Measurements from ENCODE around the gene ERI3.

The ERI3 gene

GRCh38 chr1:44359234-44359935 lies 4.3 kb upstream of the ERI3 start:
- no peak for DNase-seq (ENCODE audit: low spot score in 2 of 2)
- Mint-ChIP-seq H3K27me3 (peaks cover 2% of the 10 kb centered on the region), H3K9me3 (no peaks in the 10 kb centered on the region), H3K4me3 (no peak overlapping the region), H3K27ac (no peak overlapping the region), H3K4me1 (peaks cover 13% of the 10 kb centered on the region), H3K36me3 (no peaks in the 10 kb centered on the region)
- no peak for ATAC-seq (ENCODE audit: low read depth)

- Mint-ChIP-seq H3K36me3 (no peaks in the 10 kb centered on the region), H3K4me3 (no peak overlapping the region), H3K27me3 (no peaks in the 10 kb centered on the region), H3K9me3 (no peaks in the 10 kb centered on the region), H3K27ac (no peak overlapping the region), H3K4me1 (peaks cover 17% of the 10 kb centered on the region)
- DNase-seq (ENCODE audit: low spot score in 2 of 2): no peak
- no peak for ATAC-seq (ENCODE audit: low read depth)
Observed at GRCh38 chr1:44357710-44358109, 2.7 kb upstream of the ERI3 start.

DNA sequence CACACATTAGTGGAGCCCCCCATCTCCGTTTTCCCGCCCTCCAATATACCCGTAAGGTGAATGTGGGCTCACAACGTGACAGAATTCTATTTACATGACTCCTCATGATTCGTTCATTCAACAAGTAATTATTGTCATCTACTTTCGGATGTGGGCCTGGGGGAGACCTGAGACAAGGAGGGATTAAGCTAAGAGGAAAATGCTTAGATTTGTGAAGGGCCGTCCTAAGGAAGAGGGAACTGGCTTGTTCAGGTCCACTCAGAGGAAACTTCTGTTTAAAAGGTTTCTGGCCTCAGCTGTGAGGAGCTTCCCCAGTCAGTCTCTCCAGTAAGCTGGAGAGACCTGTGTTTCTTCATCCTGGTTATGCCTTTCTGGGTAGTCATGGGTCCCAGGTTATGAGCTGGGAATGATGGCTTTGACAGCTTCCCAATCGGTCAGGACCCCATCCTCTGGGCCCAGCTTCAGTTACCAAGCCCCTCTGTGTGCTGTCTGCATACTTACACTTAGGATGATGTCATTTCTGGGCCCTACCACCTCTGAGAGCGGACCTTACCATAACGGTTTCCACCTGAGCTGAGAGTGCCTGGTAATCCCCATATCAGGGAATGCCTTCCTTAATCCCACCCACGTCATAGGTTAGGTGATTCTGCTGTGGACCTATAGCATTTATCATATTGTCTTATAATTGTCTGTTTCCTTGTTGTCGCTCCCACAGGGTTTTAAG lies 687 bp upstream of the ERI3 start:
- H3K27me3 Mint-ChIP-seq: no peaks in the 10 kb centered on the region

DNA sequence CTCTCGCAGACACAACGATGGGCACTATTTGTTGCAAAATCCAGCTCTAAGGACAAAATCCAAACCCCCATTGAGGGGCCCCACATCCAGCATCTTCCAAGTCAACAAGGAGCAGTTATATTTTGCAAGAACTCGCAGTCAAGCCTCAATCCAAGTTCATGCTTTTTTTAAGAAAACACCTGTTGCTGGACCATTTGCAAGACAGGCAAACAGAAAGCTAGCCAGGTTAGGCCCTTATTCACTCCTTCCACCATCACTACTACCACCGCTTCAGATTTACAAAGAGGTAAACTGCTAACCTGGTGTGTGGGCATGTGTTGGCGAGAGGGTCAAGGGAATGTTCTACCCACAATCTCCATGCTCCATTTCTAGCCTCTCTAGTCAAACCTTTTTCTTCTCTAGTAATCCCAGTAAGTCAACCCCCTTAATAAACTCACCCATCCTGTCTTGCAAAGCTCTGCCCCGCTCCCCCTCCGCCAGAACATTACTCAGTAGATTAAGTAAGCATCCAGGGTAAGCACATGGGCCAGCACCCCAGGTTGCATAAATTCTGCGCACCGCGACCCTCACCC lies 703 bp downstream of the ERI3 start:
- Mint-ChIP-seq H3K27me3 (no peaks in the 10 kb centered on the region), H3K36me3 (no peaks in the 10 kb centered on the region), H3K9me3 (no peaks in the 10 kb centered on the region), H3K4me3 (peak overlapping the region; percentile 84), H3K4me1 (peaks cover 20% of the 10 kb centered on the region), H3K27ac (peak overlapping the region; percentile 84)
- no peak for ATAC-seq (ENCODE audit: low read depth)
- DNase-seq (ENCODE audit: low spot score in 2 of 2): no peak

More for the DNA sequence above, 687 bp upstream of the ERI3 start:
- Mint-ChIP-seq H3K27ac (peak overlapping the region; percentile 84), H3K4me1 (peaks cover 15% of the 10 kb centered on the region), H3K36me3 (no peaks in the 10 kb centered on the region), H3K4me3 (peak overlapping the region; percentile 93), H3K9me3 (no peaks in the 10 kb centered on the region)
- DNase-seq (ENCODE audit: low spot score in 2 of 2) (no peak), ATAC-seq (ENCODE audit: low read depth) (no peak)

- Mint-ChIP-seq H3K9me3 (no peaks in the 10 kb centered on the region), H3K4me3 (peak overlapping the region; percentile 5), H3K27ac (no peak overlapping the region), H3K36me3 (no peaks in the 10 kb centered on the region), H3K27me3 (no peaks in the 10 kb centered on the region), H3K4me1 (peaks cover 20% of the 10 kb centered on the region)
- DNase-seq (ENCODE audit: low spot score in 2 of 2) (no peak), ATAC-seq (ENCODE audit: low read depth) (no peak)
Observed at GRCh38 chr1:44353604-44354003, 1.5 kb downstream of the ERI3 start.

DNA sequence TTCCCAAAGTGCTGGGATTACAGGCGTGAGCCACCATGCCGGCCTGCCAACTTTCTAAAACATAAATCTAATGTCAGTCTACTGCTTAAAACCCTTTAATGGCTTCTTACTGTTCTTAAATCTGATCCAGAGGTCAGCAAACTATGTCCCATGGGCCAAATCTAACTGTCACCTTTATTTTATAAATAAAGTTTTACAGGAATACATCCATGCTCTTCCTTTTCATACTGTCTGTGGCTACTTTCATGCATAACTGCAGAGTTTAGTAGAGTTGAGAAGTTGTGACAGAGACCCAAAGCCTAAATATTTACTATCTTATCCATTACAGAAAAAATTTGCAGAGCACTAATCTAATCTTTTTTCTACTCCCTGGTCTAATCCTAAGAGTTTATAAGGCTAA lies 3.8 kb downstream of the ERI3 start:
- peaks cover 26% of the 10 kb centered on the region for H3K4me1 Mint-ChIP-seq

GRCh38 chr1:44348061-44348485 lies 7.0 kb downstream of the ERI3 start:
- Mint-ChIP-seq H3K27me3 (no peaks in the 10 kb centered on the region), H3K36me3 (peaks cover 3% of the 10 kb centered on the region), H3K27ac (no peak overlapping the region), H3K4me1 (peaks cover 23% of the 10 kb centered on the region), H3K9me3 (no peaks in the 10 kb centered on the region), H3K4me3 (no peak overlapping the region)
- DNase-seq (ENCODE audit: low spot score in 2 of 2): no peak
- ATAC-seq (ENCODE audit: low read depth): no peak

More for the DNA sequence above, 3.8 kb downstream of the ERI3 start:
- Mint-ChIP-seq H3K9me3 (no peaks in the 10 kb centered on the region), H3K4me3 (no peak overlapping the region), H3K27ac (no peak overlapping the region), H3K36me3 (peaks cover 1% of the 10 kb centered on the region), H3K27me3 (no peaks in the 10 kb centered on the region)
- no peak for ATAC-seq (ENCODE audit: low read depth)
- DNase-seq (ENCODE audit: low spot score in 2 of 2): no peak

DNA sequence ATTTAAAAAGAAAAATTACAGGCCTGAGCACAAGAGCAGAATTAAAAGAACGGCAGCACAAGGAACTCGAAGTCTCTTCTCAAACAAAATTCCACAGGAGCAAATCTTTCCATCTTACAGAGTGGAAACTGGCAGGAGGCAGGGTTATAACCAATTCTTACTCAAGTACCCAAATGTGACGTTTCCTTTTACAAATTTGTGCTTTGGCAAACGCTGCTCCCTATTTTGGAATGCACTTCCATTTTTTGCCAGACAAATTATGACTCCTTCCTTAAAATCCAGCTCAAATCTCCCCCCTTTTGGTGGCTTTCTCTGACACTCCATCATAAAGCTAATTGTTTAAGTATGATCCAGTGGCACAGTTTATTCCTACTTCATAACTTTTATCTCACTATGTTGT lies 7.8 kb downstream of the ERI3 start:
- peaks cover 21% of the 10 kb centered on the region for H3K4me1 Mint-ChIP-seq
- peaks cover 3% of the 10 kb centered on the region for H3K36me3 Mint-ChIP-seq
- DNase-seq (ENCODE audit: low spot score in 2 of 2) (no peak), ATAC-seq (ENCODE audit: low read depth) (no peak)
- H3K27ac Mint-ChIP-seq: no peak overlapping the region
- H3K27me3 Mint-ChIP-seq: no peaks in the 10 kb centered on the region
- H3K4me3 Mint-ChIP-seq: no peak overlapping the region
- no peaks in the 10 kb centered on the region for H3K9me3 Mint-ChIP-seq

GRCh38 chr1:44346878-44347277 lies 8.2 kb downstream of the ERI3 start:
- Mint-ChIP-seq H3K36me3 (peaks cover 7% of the 10 kb centered on the region), H3K4me1 (peaks cover 25% of the 10 kb centered on the region), H3K27ac (no peak overlapping the region), H3K9me3 (no peaks in the 10 kb centered on the region), H3K27me3 (no peaks in the 10 kb centered on the region), H3K4me3 (no peak overlapping the region)
- DNase-seq (ENCODE audit: low spot score in 2 of 2) (no peak), ATAC-seq (ENCODE audit: low read depth) (no peak)

- DNase-seq (ENCODE audit: low spot score in 2 of 2): no peak
- Mint-ChIP-seq H3K36me3 (peaks cover 9% of the 10 kb centered on the region), H3K4me1 (peaks cover 26% of the 10 kb centered on the region)
Observed at GRCh38 chr1:44346184-44346583, 8.9 kb downstream of the ERI3 start.

GRCh38 chr1:44345187-44345775 lies 9.8 kb downstream of the ERI3 start:
- Mint-ChIP-seq H3K27me3 (no peaks in the 10 kb centered on the region), H3K9me3 (no peaks in the 10 kb centered on the region), H3K4me3 (no peak overlapping the region), H3K27ac (no peak overlapping the region), H3K4me1 (peaks cover 23% of the 10 kb centered on the region), H3K36me3 (peaks cover 9% of the 10 kb centered on the region)
- DNase-seq (ENCODE audit: low spot score in 2 of 2): no peak
- no peak for ATAC-seq (ENCODE audit: low read depth)

More at GRCh38 chr1:44346184-44346583, 8.9 kb downstream of the ERI3 start:
- Mint-ChIP-seq H3K27me3 (no peaks in the 10 kb centered on the region), H3K4me3 (no peak overlapping the region), H3K9me3 (no peaks in the 10 kb centered on the region), H3K27ac (no peak overlapping the region)
- no peak for ATAC-seq (ENCODE audit: low read depth)

GRCh38 chr1:44339731-44340130 lies 15.3 kb downstream of the ERI3 start:
- peaks cover 41% of the 10 kb centered on the region for H3K36me3 Mint-ChIP-seq
- ATAC-seq (ENCODE audit: low read depth): no peak
- DNase-seq (ENCODE audit: low spot score in 2 of 2): no peak
- H3K9me3 Mint-ChIP-seq: peaks cover 3% of the 10 kb centered on the region
- no peaks in the 10 kb centered on the region for H3K27me3 Mint-ChIP-seq
- H3K4me3 Mint-ChIP-seq: no peak overlapping the region
- peaks cover 14% of the 10 kb centered on the region for H3K4me1 Mint-ChIP-seq
- no peak overlapping the region for H3K27ac Mint-ChIP-seq

DNA sequence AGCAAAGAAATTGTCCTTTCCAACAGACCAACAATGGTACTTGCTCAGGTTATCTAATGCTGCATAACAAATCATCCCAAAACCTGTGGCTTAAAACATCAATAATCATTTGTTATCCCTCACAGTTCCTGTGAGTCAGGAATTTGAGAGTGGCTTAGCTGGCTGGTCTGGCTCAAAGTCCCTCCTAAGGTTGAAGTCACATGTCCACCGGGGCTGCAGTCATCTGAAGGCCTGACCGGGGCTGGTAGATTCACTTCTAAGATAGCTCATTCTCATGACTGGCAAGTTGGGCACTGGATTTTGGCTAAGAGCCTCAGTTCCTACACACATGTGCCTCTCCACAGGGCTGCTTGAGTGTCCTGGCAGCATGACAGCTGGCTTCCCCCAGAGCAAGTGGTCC lies 16.9 kb downstream of the ERI3 start:
- DNase-seq (ENCODE audit: low spot score in 2 of 2): no peak
- Mint-ChIP-seq H3K27ac (no peak overlapping the region), H3K9me3 (peaks cover 3% of the 10 kb centered on the region), H3K36me3 (peaks cover 41% of the 10 kb centered on the region), H3K27me3 (no peaks in the 10 kb centered on the region), H3K4me1 (peaks cover 8% of the 10 kb centered on the region), H3K4me3 (no peak overlapping the region)
- ATAC-seq (ENCODE audit: low read depth): no peak

GRCh38 chr1:44336668-44337067 lies 18.4 kb downstream of the ERI3 start:
- Mint-ChIP-seq H3K27me3 (no peaks in the 10 kb centered on the region), H3K4me3 (no peak overlapping the region), H3K36me3 (peaks cover 39% of the 10 kb centered on the region), H3K27ac (no peak overlapping the region), H3K4me1 (peaks cover 3% of the 10 kb centered on the region), H3K9me3 (peaks cover 3% of the 10 kb centered on the region)
- ATAC-seq (ENCODE audit: low read depth): no peak
- DNase-seq (ENCODE audit: low spot score in 2 of 2): no peak

Measured in memory B cell (primary cell).